HepG2 (cell line): Measurements from ENCODE around the gene GPER1. TPM values are rescaled to one million over a fixed set of nuclear protein-coding genes. Genes with fewer than 3 reads are reported as not detected.
A peak's percentile ranks its signal among the peaks of the same experiment; 100 is the strongest.

Source experiments
- ELF1 ChIP-seq: sonication (generic); formaldehyde crosslinking; IDR thresholded peaks from 2 replicates; pipeline ENCODE4 v1.4.0; 2020; ENCODE audit warnings: missing genetic modification reagents
- FOSL2 ChIP-seq: sonication (generic); formaldehyde crosslinking; IDR thresholded peaks from 2 replicates; pipeline ENCODE4 v1.4.0; 2020; ENCODE audit warnings: missing genetic modification reagents
- HOXA7 ChIP-seq: sonication (generic); formaldehyde crosslinking; IDR thresholded peaks from 2 replicates; pipeline ENCODE4 v1.8.1; 2022; ENCODE audit warnings: mild to moderate bottlenecking, missing genetic modification reagents, moderate library complexity
- ISX ChIP-seq: sonication (generic); formaldehyde crosslinking; conservative IDR thresholded peaks from 2 replicates; pipeline ENCODE4 v1.5.0; 2020; ENCODE audit warnings: missing genetic modification reagents
- MED8 ChIP-seq: sonication (generic); formaldehyde crosslinking; IDR thresholded peaks from 2 replicates; pipeline ENCODE4 v1.8.1; 2023; ENCODE audit warnings: mild to moderate bottlenecking, missing genetic modification reagents; ENCODE audit not compliant: insufficient replicate concordance
- MTA1 ChIP-seq: sonication (generic); formaldehyde crosslinking; IDR thresholded peaks from 2 replicates; pipeline ENCODE4 v1.4.0; 2020; ENCODE audit warnings: missing genetic modification reagents, mild to moderate bottlenecking, borderline replicate concordance
- REPIN1 ChIP-seq: sonication (generic); formaldehyde crosslinking; IDR thresholded peaks from 2 replicates; pipeline ENCODE4 v1.8.0; 2022; ENCODE audit warnings: missing genetic modification reagents, low read depth, mild to moderate bottlenecking, borderline replicate concordance
- SNAPC4 ChIP-seq: sonication (generic); formaldehyde crosslinking; IDR thresholded peaks from 2 replicates; pipeline ENCODE4 v1.4.0; 2020; ENCODE audit warnings: mild to moderate bottlenecking, missing genetic modification reagents
- SP4 ChIP-seq: sonication (generic); formaldehyde crosslinking; IDR thresholded peaks from 2 replicates; pipeline ENCODE4 v1.8.1; 2023; ENCODE audit warnings: mild to moderate bottlenecking, missing genetic modification reagents
- THYN1 ChIP-seq: sonication (generic); formaldehyde crosslinking; IDR thresholded peaks from 2 replicates; pipeline ENCODE4 v1.8.1; 2023; ENCODE audit warnings: low read depth, mild to moderate bottlenecking, moderate library complexity, missing genetic modification reagents, borderline replicate concordance
- ZBTB49 ChIP-seq: sonication (generic); formaldehyde crosslinking; IDR thresholded peaks from 2 replicates; pipeline ENCODE4 v1.4.0; 2020; ENCODE audit warnings: missing genetic modification reagents, borderline replicate concordance
- ZC3H4 ChIP-seq: sonication (generic); formaldehyde crosslinking; IDR thresholded peaks from 2 replicates; pipeline ENCODE4 v1.4.0; 2020; ENCODE audit warnings: missing genetic modification reagents, borderline replicate concordance
- ZNF589 ChIP-seq: sonication (generic); formaldehyde crosslinking; conservative IDR thresholded peaks from 2 replicates; pipeline ENCODE4 v1.8.0; 2022; ENCODE audit warnings: mild to moderate bottlenecking, moderate library complexity, missing genetic modification reagents
- ZNF616 ChIP-seq: sonication (generic); formaldehyde crosslinking; IDR thresholded peaks from 2 replicates; pipeline ENCODE4 v1.5.0; 2020; ENCODE audit warnings: low read depth, mild to moderate bottlenecking, missing genetic modification reagents
- ZNF879 ChIP-seq: sonication (generic); formaldehyde crosslinking; IDR thresholded peaks from 2 replicates; pipeline ENCODE4 v1.8.1; 2023; ENCODE audit warnings: missing genetic modification reagents
- polyA plus RNA-seq, 8 experiments: library from polyadenylated mRNA; depleted of rRNA in 3 of 8; stranded (reverse) in 7 of 8; unstranded in 1 of 8; fragments of >200 nt; fragmentation: Illumina TruSeq in 4 of 8; extraction: Trizol in 4 of 8; gene quantifications; 2 replicates each; pipeline versions ENCODE4 v1.2.1 to v1.2.3, GENCODE V29; 2011 to 2016; ENCODE audit warnings: low read depth in 4 of 8, missing spikeins in 1 of 8, mixed read lengths in 1 of 8; ENCODE audit not compliant: insufficient read depth in 1 of 8
- total RNA-seq, 5 experiments: library from RNA; depleted of rRNA; stranded (reverse); fragments of >200 nt; fragmentation: Illumina TruSeq; extraction: Trizol; gene quantifications; 2 replicates each; pipeline ENCODE4 v1.2.3, GENCODE V29; 2016; ENCODE audit warnings: low read depth in 1 of 5
- TF ChIP-seq, protein P1 (sequence below): sonication (generic); formaldehyde crosslinking; IDR thresholded peaks from 2 replicates; pipeline ENCODE4 v1.4.0; 2020; ENCODE audit warnings: missing genetic modification reagents, borderline replicate concordance
- TF ChIP-seq, protein P2 (sequence below): sonication (generic); formaldehyde crosslinking; IDR thresholded peaks from 2 replicates; pipeline ENCODE4 v1.4.0; 2020; ENCODE audit warnings: missing genetic modification reagents, borderline replicate concordance

GPER1 gene
- total and polyA plus RNA-seq, 2 of the 13 experiments (the other 11 are each of a cell fraction or from before 2014, with no cell fraction given): 12.7 to 19.7 TPM

DNA sequence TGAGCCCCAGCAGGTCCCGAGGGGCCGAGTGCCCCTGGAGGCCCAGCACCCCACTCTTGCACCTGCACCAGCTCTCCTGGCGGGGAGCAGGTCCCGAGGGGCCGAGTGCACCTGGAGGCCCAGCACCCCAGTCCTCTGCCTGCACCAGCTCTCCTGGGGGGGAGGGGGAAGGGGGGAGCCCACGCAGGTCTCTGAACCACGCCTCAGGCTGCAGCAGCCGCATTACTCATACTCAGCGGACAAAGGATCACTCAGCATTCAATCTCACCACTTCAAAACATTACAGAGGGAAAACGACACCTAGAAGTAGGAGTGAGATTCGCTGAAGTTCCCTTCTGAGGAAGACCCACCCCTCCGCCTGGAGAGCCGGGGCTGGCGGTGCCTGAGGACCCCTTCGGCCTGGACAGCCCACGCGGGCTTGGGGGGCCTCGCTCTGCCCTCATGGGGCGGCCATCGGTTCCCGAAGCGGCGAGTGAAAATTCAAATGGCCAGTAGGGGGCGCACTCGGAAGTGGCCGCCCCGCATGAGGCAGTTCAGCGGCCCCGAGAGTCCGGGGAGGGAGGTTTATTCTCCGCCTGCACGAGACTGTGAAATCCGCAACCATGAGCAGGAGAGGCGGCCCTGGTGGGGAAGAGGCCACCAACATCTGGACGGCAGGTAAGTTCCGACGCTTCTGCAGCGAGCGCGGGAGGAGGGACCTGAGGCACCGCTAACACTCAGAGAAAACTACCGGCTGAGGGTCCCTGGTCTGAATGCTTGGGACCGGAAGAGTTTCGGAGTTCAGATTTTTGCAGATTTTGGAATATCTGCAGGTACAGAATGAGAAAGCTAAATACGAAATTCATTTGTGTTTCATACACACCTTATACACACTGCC, 1.1 kb upstream of the GPER1 start (continued):
- TF ChIP-seq MTA1 (CRISPR knock-in tag): peak; percentile 76; the same call in 1 of the 2 replicates
- TF ChIP-seq, protein P1, sequence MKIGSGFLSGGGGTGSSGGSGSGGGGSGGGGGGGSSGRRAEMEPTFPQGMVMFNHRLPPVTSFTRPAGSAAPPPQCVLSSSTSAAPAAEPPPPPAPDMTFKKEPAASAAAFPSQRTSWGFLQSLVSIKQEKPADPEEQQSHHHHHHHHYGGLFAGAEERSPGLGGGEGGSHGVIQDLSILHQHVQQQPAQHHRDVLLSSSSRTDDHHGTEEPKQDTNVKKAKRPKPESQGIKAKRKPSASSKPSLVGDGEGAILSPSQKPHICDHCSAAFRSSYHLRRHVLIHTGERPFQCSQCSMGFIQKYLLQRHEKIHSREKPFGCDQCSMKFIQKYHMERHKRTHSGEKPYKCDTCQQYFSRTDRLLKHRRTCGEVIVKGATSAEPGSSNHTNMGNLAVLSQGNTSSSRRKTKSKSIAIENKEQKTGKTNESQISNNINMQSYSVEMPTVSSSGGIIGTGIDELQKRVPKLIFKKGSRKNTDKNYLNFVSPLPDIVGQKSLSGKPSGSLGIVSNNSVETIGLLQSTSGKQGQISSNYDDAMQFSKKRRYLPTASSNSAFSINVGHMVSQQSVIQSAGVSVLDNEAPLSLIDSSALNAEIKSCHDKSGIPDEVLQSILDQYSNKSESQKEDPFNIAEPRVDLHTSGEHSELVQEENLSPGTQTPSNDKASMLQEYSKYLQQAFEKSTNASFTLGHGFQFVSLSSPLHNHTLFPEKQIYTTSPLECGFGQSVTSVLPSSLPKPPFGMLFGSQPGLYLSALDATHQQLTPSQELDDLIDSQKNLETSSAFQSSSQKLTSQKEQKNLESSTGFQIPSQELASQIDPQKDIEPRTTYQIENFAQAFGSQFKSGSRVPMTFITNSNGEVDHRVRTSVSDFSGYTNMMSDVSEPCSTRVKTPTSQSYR (CRISPR knock-in tag): 0 out of 2 replicates have a peak, but pooled peaks have one; percentile 5
- TF ChIP-seq HOXA7 (CRISPR knock-in tag): no peak
- TF ChIP-seq ELF1: peak; percentile 55
- TF ChIP-seq ISX (CRISPR knock-in tag): no peak
- no peak for TF ChIP-seq ZNF879
- TF ChIP-seq ZBTB49 (CRISPR knock-in tag): no peak
- no peak for TF ChIP-seq ZNF589 (CRISPR knock-in tag)
- TF ChIP-seq MED8: no peak
- no peak for TF ChIP-seq THYN1 (CRISPR knock-in tag)
- TF ChIP-seq SNAPC4 (CRISPR knock-in tag): no peak
- no peak for TF ChIP-seq SP4 (CRISPR knock-in tag)
- no peak for TF ChIP-seq ZC3H4 (CRISPR knock-in tag)
- TF ChIP-seq ZNF616 (CRISPR knock-in tag): no peak
- peak; percentile 75; the same call in 1 of the 2 replicates for TF ChIP-seq REPIN1 (CRISPR knock-in tag)
- TF ChIP-seq, protein P2, sequence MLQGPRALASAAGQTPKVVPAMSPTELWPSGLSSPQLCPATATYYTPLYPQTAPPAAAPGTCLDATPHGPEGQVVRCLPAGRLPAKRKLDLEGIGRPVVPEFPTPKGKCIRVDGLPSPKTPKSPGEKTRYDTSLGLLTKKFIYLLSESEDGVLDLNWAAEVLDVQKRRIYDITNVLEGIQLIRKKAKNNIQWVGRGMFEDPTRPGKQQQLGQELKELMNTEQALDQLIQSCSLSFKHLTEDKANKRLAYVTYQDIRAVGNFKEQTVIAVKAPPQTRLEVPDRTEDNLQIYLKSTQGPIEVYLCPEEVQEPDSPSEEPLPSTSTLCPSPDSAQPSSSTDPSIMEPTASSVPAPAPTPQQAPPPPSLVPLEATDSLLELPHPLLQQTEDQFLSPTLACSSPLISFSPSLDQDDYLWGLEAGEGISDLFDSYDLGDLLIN (CRISPR knock-in tag): no peak
- peak; percentile 63 for TF ChIP-seq FOSL2 (CRISPR knock-in tag)
